ENCODE measurements around the gene STXBP6. TPM values are rescaled to one million over a fixed set of nuclear protein-coding genes. Genes with fewer than 3 reads are reported as not detected.

Gene STXBP6
- total and polyA plus RNA-seq, 2 donors (not counting 3 experiments of a cell fraction or from before 2014, with no cell fraction given) = 0.06 TPM; not detected in 1

DNA sequence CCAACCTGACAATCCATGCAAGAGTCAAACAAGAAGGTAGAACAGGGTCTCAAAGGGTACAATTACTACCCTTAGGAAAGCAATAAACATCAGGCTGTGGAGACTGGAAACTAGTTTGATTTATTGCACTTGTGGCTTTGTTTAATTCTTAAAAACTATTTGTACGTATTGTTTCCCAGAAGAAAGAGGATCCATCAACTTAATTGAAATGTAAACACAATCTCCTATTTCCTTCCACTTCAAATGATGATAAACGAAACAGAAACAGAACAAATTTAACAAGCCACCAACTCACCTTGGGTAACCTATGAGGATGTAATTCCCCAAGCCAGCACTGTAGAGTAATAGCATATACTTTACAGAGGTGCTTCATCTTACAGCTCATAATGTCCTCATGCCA lies 8.0 kb downstream of the STXBP6 start:
- no peaks in the 10 kb centered on the region for H3K27me3 ChIP-seq (ENCODE audit: control insufficient read depth in 2 of 2, insufficient read depth in 2 of 2, low read length in 2 of 2)
- ChIA-PET POLR2A (no interaction called here), CTCF (interaction anchor here (1.1 to 1.6 kb wide), 2 partner anchors 235 kb away, joined by 3 to 5 read pairs; no protein-coding TSS in a partner anchor)
- no peaks in the 10 kb centered on the region for H3K4me1 ChIP-seq (ENCODE audit: control insufficient read depth, extremely low read depth, insufficient read depth, low read length)
- no peak overlapping the region for H3K9ac ChIP-seq (replicated peaks; ENCODE audit: extremely low read depth, insufficient read depth, low read length)
- H3K79me2 ChIP-seq (ENCODE audit: control insufficient read depth, insufficient read depth, low read length) = no peaks in the 10 kb centered on the region
- BruUV-seq (replicated peaks) = no TSS peak
- no peak for DNase-seq (ENCODE audit: low read depth, low spot score)
- FAIRE-seq = no peak
- dilution Hi-C loops (cut with MboI; ENCODE audit: extremely low pct_ligation_motif_present, low sequenced_read_pairs) = no loop called here
- H3K36me3 ChIP-seq (ENCODE audit: control insufficient read depth in 2 of 2, extremely low read depth in 1 of 2, insufficient read depth in 2 of 2, low read length in 2 of 2) = no peaks in the 10 kb centered on the region
- no peaks in the 10 kb centered on the region for H3K9me1 ChIP-seq (replicated peaks; ENCODE audit: control insufficient read depth, extremely low read depth, insufficient read depth, low read length)
- TF ChIP-seq MYC (IDR thresholded peaks at IDR 0.05; ENCODE audit: low read depth, low read length) = no peak
- TF ChIP-seq EZH2 (IDR thresholded peaks at IDR 0.05; ENCODE audit: borderline replicate concordance, low read depth, low read length, severe bottlenecking) = no peak
- no peak for TF ChIP-seq JUN (IDR thresholded peaks at IDR 0.05; ENCODE audit: borderline replicate concordance, insufficient read depth, insufficient read length, low read depth)
- TF ChIP-seq FOS (IDR thresholded peaks at IDR 0.05; ENCODE audit: borderline replicate concordance, insufficient read depth, low read length) = no peak
- TF ChIP-seq, protein P1, sequence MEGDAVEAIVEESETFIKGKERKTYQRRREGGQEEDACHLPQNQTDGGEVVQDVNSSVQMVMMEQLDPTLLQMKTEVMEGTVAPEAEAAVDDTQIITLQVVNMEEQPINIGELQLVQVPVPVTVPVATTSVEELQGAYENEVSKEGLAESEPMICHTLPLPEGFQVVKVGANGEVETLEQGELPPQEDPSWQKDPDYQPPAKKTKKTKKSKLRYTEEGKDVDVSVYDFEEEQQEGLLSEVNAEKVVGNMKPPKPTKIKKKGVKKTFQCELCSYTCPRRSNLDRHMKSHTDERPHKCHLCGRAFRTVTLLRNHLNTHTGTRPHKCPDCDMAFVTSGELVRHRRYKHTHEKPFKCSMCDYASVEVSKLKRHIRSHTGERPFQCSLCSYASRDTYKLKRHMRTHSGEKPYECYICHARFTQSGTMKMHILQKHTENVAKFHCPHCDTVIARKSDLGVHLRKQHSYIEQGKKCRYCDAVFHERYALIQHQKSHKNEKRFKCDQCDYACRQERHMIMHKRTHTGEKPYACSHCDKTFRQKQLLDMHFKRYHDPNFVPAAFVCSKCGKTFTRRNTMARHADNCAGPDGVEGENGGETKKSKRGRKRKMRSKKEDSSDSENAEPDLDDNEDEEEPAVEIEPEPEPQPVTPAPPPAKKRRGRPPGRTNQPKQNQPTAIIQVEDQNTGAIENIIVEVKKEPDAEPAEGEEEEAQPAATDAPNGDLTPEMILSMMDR (IDR thresholded peaks at IDR 0.05; ENCODE audit: extremely low read depth in 1 of 2, insufficient read depth in 1 of 2, low read depth in 1 of 2, low read length in 2 of 2) = no peak
- no peak for TF ChIP-seq POLR2AphosphoS5 (IDR thresholded peaks at IDR 0.05; ENCODE audit: insufficient read depth, low read depth, low read length)
- TF ChIP-seq, protein P2, sequence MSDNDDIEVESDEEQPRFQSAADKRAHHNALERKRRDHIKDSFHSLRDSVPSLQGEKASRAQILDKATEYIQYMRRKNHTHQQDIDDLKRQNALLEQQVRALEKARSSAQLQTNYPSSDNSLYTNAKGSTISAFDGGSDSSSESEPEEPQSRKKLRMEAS (IDR thresholded peaks at IDR 0.05; ENCODE audit: insufficient read depth, insufficient read length) = no peak
- TF ChIP-seq GATA2 (IDR thresholded peaks at IDR 0.05; ENCODE audit: insufficient read depth, insufficient read length, low read depth, low read length) = no peak
- TF ChIP-seq POLR2A (IDR thresholded peaks at IDR 0.05; ENCODE audit: low read depth, low read length) = no peak
- H3K4me2 ChIP-seq (ENCODE audit: insufficient read depth, low read length) = no peak overlapping the region
- intact Hi-C loops (cut with micrococcal nuclease) = loop anchor here (2.0 kb wide), 2 partner anchors 235 to 307 kb away; no protein-coding TSS in a partner anchor
- H3K9me3 ChIP-seq (replicated peaks; ENCODE audit: control insufficient read depth, insufficient read depth, low read length) = no peaks in the 10 kb centered on the region
- no peak overlapping the region for H3K4me3 ChIP-seq (replicated peaks in 1 of 3; ENCODE audit: insufficient read depth in 1 of 3, low read depth in 1 of 3, low read length in 3 of 3)
- H2AFZ ChIP-seq (ENCODE audit: low read depth, low read length) = no peak overlapping the region
- no peaks in the 10 kb centered on the region for H4K20me1 ChIP-seq (replicated peaks; ENCODE audit: control insufficient read depth, extremely low read depth, insufficient read depth, low read length)
- no peak overlapping the region for H3K27ac ChIP-seq (ENCODE audit: insufficient read depth, low read depth, low read length)

All from endothelial cell of umbilical vein (primary cell).